Measurements from ENCODE around the gene SETBP1.
A peak's percentile ranks its signal among the peaks of the same experiment; 100 is the strongest.
"Not testable (repeated sequence)": the region's sequence is repeated elsewhere in the genome, so short reads cannot be mapped to it uniquely, and the experiment has no call there.

Gene SETBP1

DNA sequence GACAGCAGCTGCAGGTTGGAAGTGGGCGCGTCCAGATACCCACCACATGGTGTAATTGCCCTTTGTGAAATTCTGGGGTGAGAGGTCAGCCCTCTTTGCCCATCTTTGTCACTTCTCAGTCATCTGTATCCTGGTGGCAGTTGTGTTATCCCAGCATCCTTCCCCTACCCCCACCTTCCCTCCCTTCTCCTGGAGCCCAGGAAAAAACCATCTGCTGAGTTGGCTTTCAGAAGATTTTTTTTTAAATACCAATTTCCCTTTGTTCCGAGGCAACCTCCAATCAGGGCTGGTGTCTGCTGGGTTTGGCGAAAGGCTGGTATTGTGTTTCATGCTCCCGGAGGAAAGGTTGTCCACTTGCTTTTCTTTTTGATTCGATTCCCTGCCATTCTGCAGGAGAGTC, 35.2 kb downstream of the SETBP1 start:
- no peak for DNase-seq (ENCODE audit: low read depth in 1 of 2, low spot score in 1 of 2)
- no peak for TF ChIP-seq JUND (IDR thresholded peaks at IDR 0.05; ENCODE audit: low read depth)
- in situ Hi-C loops (cut with HindIII; ENCODE audit: low pct_unique_long_range_greater_than_20kb, low sequenced_read_pairs), result no loop called here

DNA sequence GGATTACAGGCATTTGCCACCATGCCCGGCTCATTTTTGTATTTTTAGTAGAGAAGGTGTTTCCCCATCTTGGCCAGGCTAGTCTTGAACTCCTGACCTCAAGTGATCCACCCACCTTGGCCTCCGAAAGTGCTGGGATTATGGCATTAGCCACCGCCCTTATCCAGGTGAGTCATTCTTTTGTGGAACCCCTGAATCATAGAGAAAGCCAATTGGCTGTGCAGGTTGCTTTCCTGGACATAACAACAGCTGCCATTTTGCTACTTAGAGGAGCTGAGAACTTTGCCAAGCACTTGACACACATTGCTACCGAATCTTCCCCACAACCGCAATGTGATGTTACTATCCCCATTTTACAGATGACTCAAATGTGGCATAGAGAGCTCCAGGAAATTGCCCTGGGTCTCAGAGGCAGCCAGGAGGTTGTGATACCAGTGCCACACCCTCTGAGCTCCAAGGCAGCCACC, 36.0 kb downstream of the SETBP1 start:
- TF ChIP-seq JUND (IDR thresholded peaks at IDR 0.05; ENCODE audit: low read depth), result no peak
- in situ Hi-C loops (cut with HindIII; ENCODE audit: low pct_unique_long_range_greater_than_20kb, low sequenced_read_pairs), result no loop called here
- DNase-seq (ENCODE audit: low read depth in 1 of 2, low spot score in 1 of 2), result no peak

DNA sequence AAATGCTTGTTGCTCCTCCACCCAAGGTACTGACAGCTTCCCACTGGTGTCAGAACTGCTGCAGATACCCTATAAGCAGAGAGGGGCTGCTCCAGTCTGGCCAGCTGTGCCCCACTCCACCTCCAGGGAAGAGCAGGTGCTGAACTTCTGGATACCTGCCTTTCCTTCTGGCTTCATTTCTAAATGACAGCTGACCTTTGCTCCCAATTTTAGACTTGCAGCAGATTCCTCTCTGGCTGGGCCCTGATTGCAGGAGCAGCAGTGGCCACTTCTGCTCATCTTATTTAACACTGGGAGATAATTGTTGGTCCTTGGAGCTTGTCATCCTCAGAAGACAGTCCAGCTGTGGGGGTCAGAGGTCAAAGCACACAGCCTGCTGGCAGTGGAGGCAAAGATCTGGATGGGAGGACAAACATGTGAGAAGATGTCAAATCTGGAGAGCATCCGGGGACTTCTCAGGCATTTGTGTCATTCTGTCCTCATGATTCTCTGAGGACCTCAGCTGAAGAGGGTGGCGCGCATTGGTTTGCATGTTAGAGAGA, 38.9 kb downstream of the SETBP1 start:
- TF ChIP-seq JUND (IDR thresholded peaks at IDR 0.05; ENCODE audit: low read depth), result no peak
- in situ Hi-C loops (cut with HindIII; ENCODE audit: low pct_unique_long_range_greater_than_20kb, low sequenced_read_pairs), result no loop called here
- no peak for DNase-seq (ENCODE audit: low read depth in 1 of 2, low spot score in 1 of 2)

DNA sequence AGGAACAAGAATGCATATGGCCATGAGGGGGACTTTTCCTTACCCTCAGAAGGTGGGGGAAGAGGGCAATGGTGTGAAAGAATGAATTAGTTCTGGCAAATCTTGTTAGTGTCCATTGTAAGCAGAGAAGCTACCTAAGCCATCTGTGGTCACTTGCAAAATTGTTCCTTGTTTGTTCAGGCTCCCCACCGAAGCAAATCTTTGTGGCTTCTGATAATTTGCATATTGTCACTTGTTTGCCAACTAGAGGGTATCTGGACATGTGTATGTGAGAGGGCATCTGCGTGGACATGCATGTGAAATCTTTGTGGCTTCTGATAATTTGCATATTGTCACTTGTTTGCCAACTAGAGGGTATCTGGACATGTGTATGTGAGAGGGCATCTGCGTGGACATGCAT, 41.1 kb downstream of the SETBP1 start:
- DNase-seq (ENCODE audit: low read depth in 1 of 2, low spot score in 1 of 2); in situ Hi-C loops (cut with HindIII; ENCODE audit: low pct_unique_long_range_greater_than_20kb, low sequenced_read_pairs): not testable (repeated sequence)

DNA sequence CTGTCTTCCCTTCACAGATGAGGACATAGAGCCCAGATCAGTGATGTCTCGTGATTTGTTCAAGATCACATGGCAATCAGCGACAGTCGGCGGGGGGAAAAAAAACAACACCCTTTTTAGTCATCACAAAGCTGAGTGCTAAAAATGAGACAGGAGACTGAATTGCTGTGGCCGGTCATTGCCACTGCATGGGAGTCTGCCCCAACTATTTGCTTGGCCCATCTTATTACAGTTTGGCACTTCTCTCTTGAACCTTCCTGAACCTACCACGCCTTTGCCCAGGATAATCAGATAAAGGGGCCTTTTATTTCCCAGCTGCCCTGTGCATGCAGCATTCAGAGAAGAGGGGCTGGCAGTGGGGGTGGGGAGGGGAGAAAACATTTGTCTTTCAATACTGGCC, 42.7 kb downstream of the SETBP1 start:
- TF ChIP-seq JUND (IDR thresholded peaks at IDR 0.05; ENCODE audit: low read depth), result no peak
- in situ Hi-C loops (cut with HindIII; ENCODE audit: low pct_unique_long_range_greater_than_20kb, low sequenced_read_pairs), result no loop called here
- DNase-seq (ENCODE audit: low read depth in 1 of 2, low spot score in 1 of 2), result no peak

DNA sequence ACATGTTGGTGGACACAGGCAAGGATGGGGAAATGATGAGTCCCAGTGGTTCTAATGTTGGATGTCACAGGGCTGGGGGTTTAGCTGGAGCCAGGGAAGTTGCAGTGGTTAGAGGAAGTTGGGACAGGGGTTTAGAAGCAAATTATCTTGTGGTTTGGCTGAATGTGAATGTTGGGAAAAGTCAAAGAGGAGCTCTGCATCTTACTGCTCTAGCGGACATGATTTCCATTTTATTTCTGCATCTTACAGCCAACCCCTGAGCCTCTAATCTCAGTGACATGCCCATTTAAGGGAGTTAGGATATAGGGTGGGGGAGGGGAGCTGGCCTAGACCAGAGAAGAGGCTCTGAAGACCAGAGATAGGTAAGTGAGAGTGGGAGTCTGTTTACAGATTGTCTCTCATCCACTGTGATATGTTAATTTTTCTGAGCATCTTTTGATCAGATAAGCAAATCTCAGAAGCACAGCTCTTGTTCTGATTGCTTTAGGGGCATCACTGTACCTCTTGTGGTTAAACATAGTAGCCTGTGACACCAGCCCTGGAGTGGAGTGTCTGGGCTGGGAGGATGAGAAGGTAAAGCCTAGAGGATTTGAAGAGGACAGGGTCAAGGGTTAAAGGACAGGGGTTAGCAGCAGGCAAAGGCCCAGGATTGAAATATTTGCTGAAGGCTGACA, 43.6 kb downstream of the SETBP1 start:
- TF ChIP-seq JUND (IDR thresholded peaks at IDR 0.05; ENCODE audit: low read depth), result no peak
- in situ Hi-C loops (cut with HindIII; ENCODE audit: low pct_unique_long_range_greater_than_20kb, low sequenced_read_pairs), result no loop called here
- no peak for DNase-seq (ENCODE audit: low read depth in 1 of 2, low spot score in 1 of 2)

DNA sequence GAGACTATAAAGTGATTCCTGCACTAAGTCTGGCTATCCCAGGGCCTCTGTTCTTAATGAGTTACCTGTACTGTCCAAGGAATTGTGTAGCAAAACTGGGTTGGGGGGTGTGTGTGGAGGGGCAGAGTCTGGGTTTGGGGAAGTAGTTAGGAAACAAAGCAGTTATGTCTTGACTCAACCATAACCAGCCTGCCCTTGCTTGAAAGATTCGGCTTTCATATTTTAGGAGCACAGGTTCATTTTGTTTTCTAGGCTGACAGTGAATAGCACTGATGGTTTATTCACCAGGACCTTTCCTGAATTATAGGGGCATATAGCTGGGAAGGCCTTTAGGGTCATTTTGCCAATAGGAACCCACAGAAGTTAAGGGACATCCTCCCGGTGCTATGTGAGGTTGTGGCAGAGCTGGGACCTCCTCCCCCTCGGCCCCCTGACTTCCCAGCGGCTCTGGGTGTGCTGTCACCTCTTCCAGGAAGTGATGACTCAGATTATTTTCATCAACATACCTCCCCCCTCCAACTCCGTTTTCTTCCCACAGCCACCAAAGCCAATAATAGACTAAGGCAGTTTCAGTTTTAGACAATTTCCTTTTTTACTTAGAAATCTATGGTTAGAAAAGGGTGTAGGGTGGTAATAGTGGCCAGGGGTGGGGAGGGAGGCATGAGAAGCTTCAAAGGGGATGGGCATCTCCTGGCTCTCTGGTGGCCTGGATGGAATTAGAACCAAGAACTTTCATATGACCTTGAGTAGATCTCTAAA, 44.8 kb downstream of the SETBP1 start:
- in situ Hi-C loops (cut with HindIII; ENCODE audit: low pct_unique_long_range_greater_than_20kb, low sequenced_read_pairs), result no loop called here
- DNase-seq (ENCODE audit: low read depth in 1 of 2, low spot score in 1 of 2), result no peak
- no peak for TF ChIP-seq JUND (IDR thresholded peaks at IDR 0.05; ENCODE audit: low read depth)

DNA sequence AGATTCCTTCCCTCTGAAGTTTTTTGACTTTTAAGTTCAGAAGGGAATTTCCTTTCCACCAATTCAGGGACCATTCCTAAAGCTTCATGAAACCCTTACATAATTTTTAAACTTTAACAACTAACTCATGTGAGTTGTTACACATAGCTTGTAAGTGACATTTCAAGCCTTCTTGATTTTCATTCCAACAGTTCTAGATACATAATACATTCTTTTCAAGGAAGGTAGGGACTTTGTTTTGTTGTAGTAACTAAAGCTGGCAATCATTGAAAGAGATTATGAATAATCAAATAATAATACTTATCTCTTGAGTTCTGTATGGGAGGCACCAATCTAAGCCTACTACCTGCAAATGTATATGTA, 45.4 kb downstream of the SETBP1 start:
- in situ Hi-C loops (cut with HindIII; ENCODE audit: low pct_unique_long_range_greater_than_20kb, low sequenced_read_pairs), result no loop called here
- DNase-seq (ENCODE audit: low read depth in 1 of 2, low spot score in 1 of 2), result no peak
- TF ChIP-seq JUND (IDR thresholded peaks at IDR 0.05; ENCODE audit: low read depth), result no peak

DNA sequence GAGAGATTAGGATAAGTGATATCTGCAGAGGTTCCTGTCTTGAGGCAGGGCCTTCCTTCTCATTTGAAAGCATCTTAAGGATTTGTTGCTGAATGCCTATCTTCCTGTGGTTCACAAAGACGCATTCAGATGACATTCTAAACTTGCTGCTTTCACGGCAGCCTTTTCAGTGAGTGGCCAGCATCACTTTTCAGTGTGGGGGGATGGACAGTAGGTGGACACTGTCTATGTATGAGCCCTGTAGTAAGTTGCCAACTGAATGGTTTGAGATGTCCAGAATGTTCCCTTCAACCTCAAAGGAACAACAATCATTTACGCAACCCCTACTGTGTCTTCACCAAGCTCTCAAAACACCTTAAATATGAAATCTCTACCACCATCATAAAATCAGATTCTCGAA, 46.6 kb downstream of the SETBP1 start:
- in situ Hi-C loops (cut with HindIII; ENCODE audit: low pct_unique_long_range_greater_than_20kb, low sequenced_read_pairs), result no loop called here
- TF ChIP-seq JUND (IDR thresholded peaks at IDR 0.05; ENCODE audit: low read depth), result no peak
- DNase-seq (ENCODE audit: low read depth in 1 of 2, low spot score in 1 of 2), result no peak

DNA sequence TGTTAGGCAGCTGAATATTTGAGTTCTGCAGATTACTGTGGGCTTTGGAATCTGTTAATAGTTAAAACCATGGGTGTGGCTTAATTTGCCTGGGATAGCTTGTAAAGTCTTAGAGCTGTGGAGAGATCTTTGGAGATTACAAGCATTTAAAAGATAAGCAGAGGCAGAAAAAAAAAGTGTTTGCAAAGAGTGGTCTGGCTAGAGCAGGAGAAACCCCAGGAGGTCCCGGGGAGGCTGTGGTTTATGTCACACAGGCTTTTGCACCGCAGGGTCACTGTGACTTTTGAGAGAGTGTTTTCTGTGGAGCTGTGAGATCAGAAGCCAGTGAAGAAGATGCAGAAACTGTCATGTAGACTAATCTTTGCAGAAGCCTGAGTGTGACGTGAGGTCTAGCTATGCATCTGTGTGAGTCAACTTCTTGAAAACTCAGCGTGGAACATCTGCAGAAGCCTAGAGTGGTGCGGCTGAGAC, 49.0 kb downstream of the SETBP1 start:
- DNase-seq (ENCODE audit: low read depth in 1 of 2, low spot score in 1 of 2), result peak in 1 of 2 experiments; percentile 30
- in situ Hi-C loops (cut with HindIII; ENCODE audit: low pct_unique_long_range_greater_than_20kb, low sequenced_read_pairs), result no loop called here
- TF ChIP-seq JUND (IDR thresholded peaks at IDR 0.05; ENCODE audit: low read depth), result no peak

DNA sequence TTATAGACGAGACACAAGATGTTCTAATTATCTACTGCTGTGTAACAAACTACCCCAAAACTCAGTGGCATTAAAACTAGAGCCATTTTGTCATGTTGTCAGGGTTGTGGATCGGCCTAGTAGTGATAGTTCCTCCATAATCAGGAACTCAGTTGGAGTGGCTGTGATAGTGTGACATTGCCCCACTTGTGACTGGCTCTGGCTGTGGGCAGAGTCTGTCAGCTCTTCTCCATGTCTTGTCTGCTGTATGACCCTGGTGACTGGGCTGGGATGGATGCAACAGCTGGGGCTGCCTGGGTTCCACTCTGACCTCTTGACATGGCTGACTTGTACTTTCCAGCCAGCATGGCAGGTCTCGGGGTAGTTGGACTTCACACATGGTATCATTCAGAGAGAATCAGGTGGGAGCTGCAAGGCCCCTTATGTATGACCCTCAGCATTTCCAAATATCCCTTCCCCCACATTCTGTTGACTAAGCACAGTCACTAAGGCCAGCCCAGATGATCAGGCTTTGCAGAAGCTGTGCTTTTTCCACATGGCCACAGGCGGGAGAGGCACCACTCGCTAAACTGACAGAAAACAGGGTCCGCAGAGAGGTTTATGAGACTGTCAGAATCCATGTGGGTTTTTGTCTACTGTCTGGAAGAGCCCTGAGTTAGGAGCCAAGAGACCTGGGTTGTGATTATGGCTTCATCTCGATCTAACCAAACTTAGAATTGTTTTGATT, 50.3 kb downstream of the SETBP1 start:
- in situ Hi-C loops (cut with HindIII; ENCODE audit: low pct_unique_long_range_greater_than_20kb, low sequenced_read_pairs), result no loop called here
- no peak for TF ChIP-seq JUND (IDR thresholded peaks at IDR 0.05; ENCODE audit: low read depth)
- no peak for DNase-seq (ENCODE audit: low read depth in 1 of 2, low spot score in 1 of 2)

DNA sequence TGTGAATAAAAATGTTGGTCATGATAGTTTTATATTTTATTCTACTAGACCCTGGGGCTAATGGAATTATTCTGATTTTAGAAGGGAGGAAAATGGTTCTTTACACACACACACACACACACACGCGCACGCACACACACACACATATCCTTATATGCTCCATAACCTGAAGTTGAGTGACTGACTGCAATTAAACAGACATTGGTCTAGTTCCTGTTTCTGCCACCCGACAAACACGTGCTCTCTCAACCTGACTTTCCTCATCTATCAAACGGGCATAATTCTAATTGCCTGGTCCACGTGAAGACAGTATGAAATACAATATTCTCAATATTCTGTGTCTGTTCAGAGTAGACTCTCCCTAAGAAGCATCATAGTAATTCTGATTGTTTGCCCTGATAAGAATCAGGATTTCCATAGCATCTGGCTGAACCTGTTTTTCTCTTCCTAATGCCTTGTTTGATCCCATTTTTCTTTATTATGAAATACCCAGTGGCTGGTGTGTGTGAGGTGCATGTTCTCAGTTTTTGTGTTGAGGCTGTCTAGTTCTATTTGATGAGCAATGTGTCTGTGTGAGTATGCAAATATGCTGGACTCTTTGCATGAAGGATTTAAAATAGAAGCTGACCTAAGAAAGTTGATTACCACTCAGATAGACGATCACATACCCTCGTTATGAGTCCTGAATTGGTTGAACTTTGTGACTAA, 51.0 kb downstream of the SETBP1 start:
- in situ Hi-C loops (cut with HindIII; ENCODE audit: low pct_unique_long_range_greater_than_20kb, low sequenced_read_pairs), result no loop called here
- peak; percentile 5 to 83 for DNase-seq (ENCODE audit: low read depth in 1 of 2, low spot score in 1 of 2)
- TF ChIP-seq JUND (IDR thresholded peaks at IDR 0.05; ENCODE audit: low read depth), result no peak
